IMR-90 (cell line): ENCODE data around the gene KRTAP10-7. TPM values are rescaled to one million over a fixed set of nuclear protein-coding genes. Genes with fewer than 3 reads are reported as not detected.
"Not testable (repeated sequence)": the region's sequence is repeated elsewhere in the genome, so short reads cannot be mapped to it uniquely, and the experiment has no call there.

Source experiments
- ATAC-seq: fragments of 200-7000 bp; cut with Tn5 transposase; 2 replicates; pipeline ENCODE4 v1.9.1; 2020; ENCODE audit warnings: low read depth, mild to moderate bottlenecking, moderate library complexity
- BruUV-seq: library from RNA; stranded (reverse); fragments of 400-500 nt; replicated peaks from 2 replicates; lab custom pipeline; 2021; lab: Mats Ljungman, UMichigan
- CTCF ChIA-PET: fragments of 300-600 bp; formaldehyde crosslinking; extraction: SDS; loops from one replicate; lab custom pipeline; 2021; ENCODE audit warnings: antibody characterized with exemption; lab: Yijun Ruan, JAX
- POLR2A ChIA-PET: fragments of 300-600 bp; sonication (Branson Sonifier 250); formaldehyde crosslinking; loops from one replicate; lab custom pipeline; 2022; ENCODE audit warnings: antibody characterized with exemption; ENCODE audit not compliant: unreplicated experiment; lab: Charles Lee
- DNase-seq: peaks from one replicate; pipeline ENCODE4 v3.0.0; 2013
- H2AFZ ChIP-seq: replicated peaks from 2 replicates; pipeline ENCODE3; 2013; ENCODE audit warnings: low read length, mild to moderate bottlenecking; ENCODE audit not compliant: poor library complexity
- H2AK5ac ChIP-seq: 2 replicates; pipeline ENCODE4 v1.6.1; 2013; ENCODE audit warnings: low read depth, low read length, inconsistent platforms
- H2AK9ac ChIP-seq: replicated peaks from 2 replicates; pipeline ENCODE3; 2013; ENCODE audit warnings: mild to moderate bottlenecking, low read depth, low read length, moderate library complexity; ENCODE audit not compliant: poor library complexity
- H2BK120ac ChIP-seq: 2 replicates; pipeline ENCODE4 v1.6.1; 2013; ENCODE audit warnings: low read depth, low read length, inconsistent platforms
- H2BK15ac ChIP-seq: 3 replicates; pipeline ENCODE4 v1.6.1; 2013; ENCODE audit warnings: low read depth, low read length, inconsistent platforms
- H2BK20ac ChIP-seq: 2 replicates; pipeline ENCODE4 v1.6.1; 2013; ENCODE audit warnings: low read depth, mild to moderate bottlenecking, inconsistent platforms, low read length, moderate library complexity
- H2BK5ac ChIP-seq: 2 replicates; pipeline ENCODE4 v1.6.1; 2013; ENCODE audit warnings: mild to moderate bottlenecking, low read depth, low read length, inconsistent platforms; ENCODE audit not compliant: poor library complexity, severe bottlenecking
- H3K14ac ChIP-seq: replicated peaks from 2 replicates; pipeline ENCODE4 v1.6.1; 2013; ENCODE audit warnings: low read depth, low read length, inconsistent platforms
- H3K18ac ChIP-seq: 2 replicates; pipeline ENCODE4 v1.6.1; 2013; ENCODE audit warnings: low read depth, low read length, control low read depth
- H3K23ac ChIP-seq: 2 replicates; pipeline ENCODE4 v1.6.1; 2013; ENCODE audit warnings: low read depth, low read length, inconsistent platforms
- H3K27ac ChIP-seq: 2 replicates; pipeline ENCODE4 v1.5.1; 2013; ENCODE audit warnings: mild to moderate bottlenecking, control low read depth, low read length; ENCODE audit not compliant: insufficient read depth
- H3K27me3 ChIP-seq: 2 replicates; pipeline ENCODE4 v1.6.1; 2013; ENCODE audit warnings: low read length; ENCODE audit not compliant: control insufficient read depth, insufficient read depth
- H3K36me3 ChIP-seq: 2 replicates; pipeline ENCODE4 v1.6.1; 2013; ENCODE audit warnings: low read length, mixed read lengths; ENCODE audit not compliant: control insufficient read depth, insufficient read depth
- H3K4ac ChIP-seq: 2 replicates; pipeline ENCODE4 v1.6.1; 2013; ENCODE audit warnings: low read depth, low read length, inconsistent platforms
- H3K4me1 ChIP-seq: 2 replicates; pipeline ENCODE4 v1.6.1; 2013; ENCODE audit warnings: low read length, mixed read lengths; ENCODE audit not compliant: control insufficient read depth, insufficient read depth
- H3K4me2 ChIP-seq: 2 replicates; pipeline ENCODE4 v1.6.1; 2013; ENCODE audit warnings: low read depth, mild to moderate bottlenecking, control low read depth, low read length, moderate library complexity
- H3K4me3 ChIP-seq: 2 replicates; pipeline ENCODE4 v1.5.1; 2013; ENCODE audit warnings: low read depth, mild to moderate bottlenecking, control low read depth, low read length, moderate library complexity; ENCODE audit not compliant: insufficient read depth
- H3K56ac ChIP-seq: 2 replicates; pipeline ENCODE4 v1.6.1; 2013; ENCODE audit warnings: low read length, inconsistent platforms; ENCODE audit not compliant: insufficient read depth; ENCODE audit errors: extremely low read depth
- H3K79me1 ChIP-seq, 2 experiments: 2 replicates each; pipeline ENCODE4 v1.6.1; 2013; ENCODE audit warnings: low read length in 2 of 2, inconsistent platforms in 1 of 2, low read depth in 1 of 2
- H3K9ac ChIP-seq: 2 replicates; pipeline ENCODE4 v1.6.1; 2013; ENCODE audit warnings: low read depth, low read length, control low read depth
- H3K9me1 ChIP-seq: 2 replicates; pipeline ENCODE4 v1.6.1; 2013; ENCODE audit warnings: low read length, inconsistent platforms; ENCODE audit not compliant: insufficient read depth
- H3K9me3 ChIP-seq: 2 replicates; pipeline ENCODE4 v1.6.1; 2013; ENCODE audit warnings: low read length; ENCODE audit not compliant: control insufficient read depth, insufficient read depth
- H4K20me1 ChIP-seq: 2 replicates; pipeline ENCODE4 v1.6.1; 2013; ENCODE audit warnings: low read length, inconsistent platforms; ENCODE audit not compliant: insufficient read depth
- H4K5ac ChIP-seq: 2 replicates; pipeline ENCODE4 v1.6.1; 2013; ENCODE audit warnings: mild to moderate bottlenecking, low read depth, low read length, control low read depth
- H4K8ac ChIP-seq, 2 experiments: 2 replicates each; pipeline ENCODE4 v1.6.1; 2013; ENCODE audit warnings: low read depth in 2 of 2, low read length in 2 of 2, control low read depth in 1 of 2, inconsistent platforms in 1 of 2
- H4K91ac ChIP-seq: 2 replicates; pipeline ENCODE4 v1.6.1; 2013; ENCODE audit warnings: low read depth, low read length, inconsistent platforms; ENCODE audit not compliant: insufficient read depth
- BHLHE40 ChIP-seq: fragments of 150-350 bp; IDR thresholded peaks from 2 replicates; pipeline ENCODE4 v1.6.1; 2016; ENCODE audit warnings: mild to moderate bottlenecking, low read depth, low read length
- MAZ ChIP-seq: IDR thresholded peaks from 2 replicates; pipeline ENCODE4 v1.6.1; 2012; ENCODE audit warnings: low read depth, mild to moderate bottlenecking, low read length, improper control_type of control experiment, moderate library complexity, borderline replicate concordance
- NFE2L2 ChIP-seq: fragments of 150-350 bp; IDR thresholded peaks from 2 replicates; pipeline ENCODE4 v1.6.1; 2016; ENCODE audit warnings: low read depth, mild to moderate bottlenecking, low read length
- POLR2A ChIP-seq: IDR thresholded peaks from 2 replicates; pipeline ENCODE4 v1.6.1; 2012; ENCODE audit warnings: mild to moderate bottlenecking, low read depth, low read length
- WGBS, 2 experiments: methylation state at CpG; one replicate each; pipeline versions ENCODE4 v1.1.5 to v1.1.7; 2013; ENCODE audit warnings: missing lambda C conversion rate in 2 of 2; ENCODE audit not compliant: insufficient read length in 1 of 2; ENCODE audit errors: extremely low coverage in 2 of 2; 5-methylcytosine and 5-hydroxymethylcytosine counted together
- dilution Hi-C: fragments of 300-500 bp; cut with HindIII; formaldehyde crosslinking; loops from one replicate; pipeline ENCODE4 v1.14.3; 2018; ENCODE audit warnings: low sequenced_read_pairs; ENCODE audit not compliant: unreplicated experiment
- in situ Hi-C: fragments of 300-500 bp; cut with MboI; formaldehyde crosslinking; loops from 3 replicates; pipeline ENCODE4 v1.14.3; 2019; ENCODE audit warnings: low sequenced_read_pairs, inconsistent platforms, mixed read lengths
- intact Hi-C: fragments of 100-400 bp; cut with micrococcal nuclease; formaldehyde crosslinking; loops from 2 replicates; pipeline ENCODE4 v1.10.0; 2022
- polyA plus RNA-seq, 3 experiments: library from polyadenylated mRNA; depleted of rRNA; stranded (reverse); fragments of >200 nt; gene quantifications; 2 replicates each; pipeline ENCODE4 v1.2.3, GENCODE V29; 2012; ENCODE audit warnings: low replicate concordance in 1 of 3
- total RNA-seq: library from RNA; depleted of rRNA; stranded (reverse); fragments of >200 nt; gene quantifications from 2 replicates; pipeline ENCODE4 v1.2.3, GENCODE V29; 2012

KRTAP10-7 gene
- total and polyA plus RNA-seq, 2 of the 4 experiments (the other 2 are of a cell fraction): not detected

GRCh38 chr21:44644878-44645277 is 44.5 kb downstream of the KRTAP10-7 start:
- no peaks in the 10 kb centered on the region for H3K4me1 ChIP-seq
- H2AK5ac ChIP-seq: no peak overlapping the region
- H4K5ac ChIP-seq: no peak overlapping the region
- H3K9ac ChIP-seq: no peak overlapping the region
- ChIA-PET CTCF (no interaction called here), POLR2A (no interaction called here)
- H3K56ac ChIP-seq: no peak overlapping the region
- no peaks in the 10 kb centered on the region; the same call in 1 of the 2 replicates for H3K27me3 ChIP-seq
- no peaks in the 10 kb centered on the region for H4K20me1 ChIP-seq
- no peaks in the 10 kb centered on the region for H3K9me1 ChIP-seq
- no peak overlapping the region for H4K8ac ChIP-seq
- DNase-seq (no peak), ATAC-seq (no peak)
- H3K27ac ChIP-seq: no peak overlapping the region
- no peak overlapping the region for H2BK120ac ChIP-seq
- WGBS, 2 experiments: no CpG with 5 or more reads among the region's 2 CpGs
- intact Hi-C loops: no loop called here
- H3K4me2 ChIP-seq: no peak overlapping the region
- peaks cover 10% of the 10 kb centered on the region for H3K9me3 ChIP-seq
- no peak overlapping the region for H4K91ac ChIP-seq
- H2BK5ac ChIP-seq: no peak overlapping the region
- H2AFZ ChIP-seq: no peak overlapping the region
- H3K4me3 ChIP-seq: no peak overlapping the region
- H3K4ac ChIP-seq: no peak overlapping the region
- no TSS peak for BruUV-seq
- H3K36me3 ChIP-seq: no peaks in the 10 kb centered on the region
- TF ChIP-seq NFE2L2: no peak
- no peak for TF ChIP-seq MAZ
- no peak for TF ChIP-seq BHLHE40
- TF ChIP-seq POLR2A: no peak
- no peaks in the 10 kb centered on the region for H3K79me1 ChIP-seq
- no peak overlapping the region for H3K18ac ChIP-seq
- H2BK15ac ChIP-seq: no peak overlapping the region
- H3K23ac ChIP-seq: no peak overlapping the region
- dilution Hi-C loops: no loop called here
- no peak overlapping the region for H3K14ac ChIP-seq
- in situ Hi-C loops: no loop called here
- H2AK9ac ChIP-seq: no peak overlapping the region
- no peak overlapping the region for H2BK20ac ChIP-seq

- H3K9me1 ChIP-seq, DNase-seq, H4K91ac ChIP-seq, H3K9me3 ChIP-seq, H2BK20ac ChIP-seq, intact Hi-C loops, H2BK5ac ChIP-seq, H3K36me3 ChIP-seq, H3K4me1 ChIP-seq, H3K79me1 ChIP-seq, H3K4me3 ChIP-seq, BruUV-seq, H4K8ac ChIP-seq, H2AFZ ChIP-seq, H3K27me3 ChIP-seq, H4K5ac ChIP-seq, in situ Hi-C loops, H3K4me2 ChIP-seq, H3K56ac ChIP-seq, H2BK120ac ChIP-seq, dilution Hi-C loops, H3K4ac ChIP-seq, H3K14ac ChIP-seq, H3K23ac ChIP-seq, H2AK5ac ChIP-seq, H2BK15ac ChIP-seq, POLR2A ChIA-PET, CTCF ChIA-PET, H3K9ac ChIP-seq, H2AK9ac ChIP-seq, H4K20me1 ChIP-seq, ATAC-seq, H3K27ac ChIP-seq, H3K18ac ChIP-seq: not testable (repeated sequence)
- 47% methylated on average over 12 of the region's 21 CpGs; no CpG with 5 or more reads in 1 of the 2 experiments for WGBS, 2 experiments
Measured at GRCh38 chr21:44646366-44647221, 46.2 kb downstream of the KRTAP10-7 start, which contains the start of gene KRTAP10-11. Gene KRTAP10-11 (plus strand): TSS chr21:44646414. CDS start chr21:44646459, 45 bp downstream.
